Subcutaneous preadipocyte (primary cell): ENCODE data around the gene VWC2L. TPM values are rescaled to one million over a fixed set of nuclear protein-coding genes. Genes with fewer than 3 reads are reported as not detected.

Experiments used
- total RNA-seq: library from RNA; depleted of rRNA; stranded (reverse); fragments of >200 nt; gene quantifications from 2 replicates; pipeline ENCODE4 v1.2.3, GENCODE V29; 2012

VWC2L gene
- not detected in 2 replicates for total RNA-seq

DNA sequence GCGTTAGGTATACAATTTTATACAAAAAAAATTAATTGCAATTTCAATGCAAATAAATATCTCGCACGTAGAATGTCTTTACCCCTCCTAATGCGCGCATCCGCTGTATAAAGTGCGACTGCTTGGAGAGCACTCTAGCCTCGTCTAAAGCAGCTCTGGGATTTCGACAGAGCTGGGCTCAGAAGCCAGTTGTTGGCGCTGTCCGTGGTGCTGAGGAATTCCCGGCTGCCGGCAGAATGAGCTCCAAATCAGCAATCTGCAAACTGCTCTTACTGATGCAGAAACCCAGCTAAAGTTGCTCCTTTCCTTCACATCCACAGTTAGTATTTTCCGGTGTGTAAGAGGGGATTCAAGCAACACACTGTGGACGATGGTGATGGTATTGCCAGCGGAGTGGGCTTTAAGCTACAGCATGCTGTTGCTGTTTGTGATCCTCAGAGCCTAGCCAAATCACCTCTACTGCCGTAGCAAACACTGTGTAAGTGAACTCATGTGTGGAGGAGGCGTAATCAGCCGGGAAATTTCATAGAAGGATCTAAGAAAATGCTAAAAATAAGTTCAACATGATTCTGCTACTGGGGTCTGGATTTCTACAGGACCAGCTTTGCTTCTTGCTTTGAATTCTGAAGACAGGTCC lies at the start of gene VWC2L:
VWC2L (plus strand) TSS at position 137 of the 637 bp plus-strand sequence. CDS start 3,140 bp downstream, outside the sequence.

